HT1080 (cell line): Measurements from ENCODE around the gene ISOC2. TPM values are rescaled to one million over a fixed set of nuclear protein-coding genes. Genes with fewer than 3 reads are reported as not detected.
A peak's percentile ranks its signal among the peaks of the same experiment; 100 is the strongest.
"Not testable (repeated sequence)": the region's sequence is repeated elsewhere in the genome, so short reads cannot be mapped to it uniquely, and the experiment has no call there.

ENCODE experiments used
- DNase-seq: peaks from one replicate; pipeline ENCODE4 v3.0.0-alpha.2; 2015; ENCODE audit warnings: low read depth
- total RNA-seq: library from RNA; depleted of rRNA; stranded (reverse); fragments of >200 nt; shearing (Covaris generic); gene quantifications from 2 replicates; pipeline ENCODE4 v1.2.3, GENCODE V29; 2014

Gene ISOC2
- total RNA-seq, 1 experiment from 2014 or later = 89.8 TPM

DNA sequence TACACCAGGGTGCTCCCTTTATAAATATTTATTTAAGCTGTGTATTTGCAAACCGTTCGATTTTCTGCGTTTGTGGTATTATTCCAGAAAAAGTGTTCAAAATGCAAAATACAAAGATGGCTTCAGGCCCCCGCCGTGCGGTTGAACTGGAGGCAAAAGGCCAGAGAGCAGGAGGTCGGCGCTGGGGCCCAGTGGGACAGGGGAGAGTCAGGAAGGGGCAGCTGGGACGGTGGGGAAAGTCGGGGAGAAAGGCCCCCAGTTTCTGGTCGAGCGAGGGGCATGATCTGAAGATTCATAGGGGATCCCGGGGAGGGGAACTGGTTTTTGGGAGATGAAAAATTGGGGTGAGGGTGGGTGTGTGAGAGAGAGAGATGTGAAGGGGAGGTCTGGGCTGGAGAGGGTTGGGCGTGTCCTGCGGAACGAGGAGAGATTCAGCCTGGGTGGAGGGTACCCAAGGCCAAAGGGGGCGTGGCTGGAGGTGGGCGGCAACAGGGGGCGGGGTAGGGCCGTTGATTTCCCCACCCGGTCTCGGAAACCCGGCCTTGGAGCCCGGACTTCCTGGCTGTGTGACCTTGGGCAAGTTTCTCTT, 678 bp downstream of the ISOC2 start:
- peak; percentile 28 for DNase-seq

DNA sequence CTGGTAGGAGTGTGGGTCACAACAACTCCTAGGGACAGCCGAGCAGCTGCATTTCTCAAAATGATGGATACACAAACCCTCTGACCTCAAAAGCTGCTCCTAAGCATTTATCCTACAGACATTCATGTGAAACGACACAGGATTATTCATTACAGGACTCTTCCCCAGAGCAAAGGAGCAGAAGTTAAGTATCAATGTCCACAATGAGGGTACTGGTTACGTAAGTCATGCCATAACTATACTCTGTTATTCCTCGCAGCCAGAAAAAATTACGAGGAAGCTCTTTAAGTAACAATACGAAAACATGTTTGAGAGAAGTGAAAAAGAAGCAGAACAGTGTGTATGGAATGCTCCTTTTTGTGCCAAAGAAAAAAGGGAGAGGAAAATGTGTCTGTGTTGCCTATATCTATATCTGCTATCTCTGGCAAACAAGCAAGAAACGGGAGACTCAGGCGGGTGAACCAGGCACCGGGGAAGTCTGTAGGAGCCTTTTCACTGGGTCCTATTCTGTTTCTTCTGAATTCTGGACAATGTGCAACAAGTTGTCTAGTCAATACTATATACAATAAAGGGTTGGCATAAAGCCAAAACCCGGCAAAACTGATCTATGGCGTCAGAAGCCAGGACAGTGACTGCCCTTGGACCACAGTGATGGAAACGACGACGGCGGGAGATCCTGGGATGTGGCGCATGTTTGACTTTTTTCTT, 1.3 kb downstream of the ISOC2 start:
- no peak for DNase-seq

DNA sequence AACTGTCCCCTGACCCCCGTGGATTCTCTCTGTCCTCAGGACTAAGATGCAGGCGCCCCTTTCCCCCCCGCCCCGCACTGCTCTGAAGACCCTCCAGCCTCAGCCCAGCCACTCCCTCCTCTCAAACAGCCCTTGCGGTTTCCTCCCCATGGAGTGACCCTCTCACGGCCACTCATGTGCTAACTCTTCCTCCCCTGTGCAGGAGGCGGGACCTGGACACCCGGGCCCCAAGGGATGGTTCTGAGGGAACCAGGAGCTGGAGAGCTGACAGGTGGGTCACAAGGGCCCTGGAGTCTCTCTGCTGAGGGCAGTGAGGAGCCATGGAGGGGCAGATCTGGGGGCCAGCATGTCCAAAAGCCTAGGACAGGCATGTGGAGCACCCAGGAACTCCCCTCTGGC, 1.9 kb downstream of the ISOC2 start:
- DNase-seq = no peak

DNA sequence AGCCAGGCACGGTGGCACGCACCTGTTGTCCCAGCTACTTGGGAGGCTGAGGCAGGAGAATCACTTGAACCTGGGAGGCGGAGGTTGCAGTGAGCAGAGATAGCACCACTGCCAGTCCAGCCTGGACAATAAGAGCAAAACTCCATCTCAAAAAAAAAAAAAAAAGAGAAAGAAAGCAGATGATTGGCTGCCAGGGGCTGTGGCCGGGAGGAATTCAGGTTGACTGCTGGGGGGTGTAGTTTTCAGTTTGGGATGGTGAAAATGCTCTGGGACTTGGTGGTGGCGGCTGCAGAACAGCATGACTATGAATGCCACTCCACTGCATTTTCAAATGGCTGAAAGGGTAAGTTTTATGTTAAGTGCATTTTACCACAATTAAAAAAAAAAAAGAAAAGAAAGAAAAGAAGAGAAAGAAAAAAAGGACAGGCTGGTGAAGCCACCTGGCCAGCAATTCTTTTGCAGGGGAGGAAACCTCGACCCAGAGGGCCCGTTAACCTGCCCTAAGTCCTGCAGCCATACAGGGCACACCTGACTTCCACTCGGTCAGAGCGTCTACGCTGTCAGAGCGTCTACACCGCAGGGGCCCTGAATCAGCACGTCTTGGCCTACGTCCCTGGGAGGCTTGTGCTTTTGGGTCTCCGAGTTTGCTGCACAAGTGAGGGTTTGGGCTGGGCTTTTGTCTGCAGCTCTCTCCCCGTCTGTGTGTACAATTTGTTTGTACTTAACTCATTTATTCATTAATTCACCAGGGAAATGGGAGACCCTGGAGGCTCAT, 3.6 kb downstream of the ISOC2 start:
- no peak for DNase-seq

DNA sequence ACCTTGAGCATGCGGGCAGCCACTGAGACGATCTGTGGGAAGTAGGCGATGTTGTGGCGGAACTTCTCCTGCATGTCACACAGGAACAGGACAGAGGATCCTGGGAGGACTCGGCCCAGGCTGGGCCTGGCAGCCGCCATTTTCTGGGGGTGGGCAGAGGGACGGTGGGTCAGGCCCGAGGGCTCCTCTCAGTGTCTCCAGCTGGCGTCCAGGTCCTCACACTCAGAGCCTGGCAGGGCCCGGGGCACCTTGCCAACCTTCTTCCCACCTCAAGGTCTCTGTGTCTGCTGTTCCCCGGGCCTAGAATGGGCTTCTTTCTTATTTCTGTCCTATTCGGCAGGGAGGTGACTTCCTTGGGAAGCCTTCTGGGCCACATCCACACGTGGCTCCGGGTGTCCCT, 5.1 kb downstream of the ISOC2 start:
- no peak for DNase-seq

DNA sequence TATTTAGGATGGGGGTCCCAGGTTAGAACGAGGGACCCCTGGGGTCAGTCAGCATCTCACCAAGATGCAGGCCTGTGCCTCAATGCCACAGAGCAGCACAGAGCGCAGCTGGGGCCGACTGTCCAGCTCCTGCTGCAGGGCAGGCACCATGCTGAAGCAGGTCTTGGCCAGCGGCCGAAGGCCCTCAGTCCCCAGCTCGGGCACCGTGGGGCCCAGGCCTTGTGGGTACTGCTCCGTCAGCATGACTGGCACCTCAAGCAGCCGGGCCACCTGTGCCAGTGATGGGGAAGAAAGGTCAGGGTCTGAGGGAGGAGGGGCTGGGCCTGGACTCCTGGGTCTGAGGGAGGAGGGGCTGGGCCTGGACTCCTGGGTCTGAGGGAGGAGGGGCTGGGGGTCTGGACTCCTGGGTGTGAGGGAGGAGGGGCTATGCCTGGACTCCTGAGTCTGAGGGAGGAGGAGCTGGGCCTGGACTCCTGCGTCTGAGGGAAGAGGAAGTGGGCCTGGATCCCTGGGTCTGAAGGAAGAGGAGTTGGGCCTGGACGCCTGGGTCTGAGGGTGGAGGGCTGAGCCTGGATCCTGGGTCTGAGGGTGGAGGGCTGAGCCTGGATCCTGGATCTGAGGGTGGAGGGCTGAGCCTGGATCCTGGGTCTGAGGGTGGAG, 5.7 kb downstream of the ISOC2 start:
- no peak for DNase-seq

DNA sequence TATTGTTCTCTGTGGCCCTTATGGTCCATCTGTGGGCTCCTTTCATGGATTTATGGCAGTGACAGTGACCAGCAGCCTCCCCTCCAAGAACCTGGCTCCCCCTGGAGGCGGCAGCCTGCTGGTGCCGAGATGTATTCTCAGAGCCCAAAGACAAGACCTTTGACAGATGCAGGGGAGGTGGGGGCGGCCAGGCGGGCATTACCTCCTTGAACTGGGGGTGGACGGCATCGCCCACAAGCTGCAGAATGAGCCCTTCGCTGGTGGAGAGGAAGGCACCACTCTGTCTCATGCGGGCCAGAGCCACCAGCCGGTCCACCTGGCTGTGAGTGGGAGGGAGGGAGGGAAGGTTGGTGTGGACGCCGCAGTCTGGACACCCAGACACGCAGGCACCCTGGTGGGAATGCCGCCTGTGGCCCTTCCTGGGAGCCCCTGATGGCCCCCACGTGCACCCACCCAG, 6.6 kb downstream of the ISOC2 start:
- DNase-seq = no peak

DNA sequence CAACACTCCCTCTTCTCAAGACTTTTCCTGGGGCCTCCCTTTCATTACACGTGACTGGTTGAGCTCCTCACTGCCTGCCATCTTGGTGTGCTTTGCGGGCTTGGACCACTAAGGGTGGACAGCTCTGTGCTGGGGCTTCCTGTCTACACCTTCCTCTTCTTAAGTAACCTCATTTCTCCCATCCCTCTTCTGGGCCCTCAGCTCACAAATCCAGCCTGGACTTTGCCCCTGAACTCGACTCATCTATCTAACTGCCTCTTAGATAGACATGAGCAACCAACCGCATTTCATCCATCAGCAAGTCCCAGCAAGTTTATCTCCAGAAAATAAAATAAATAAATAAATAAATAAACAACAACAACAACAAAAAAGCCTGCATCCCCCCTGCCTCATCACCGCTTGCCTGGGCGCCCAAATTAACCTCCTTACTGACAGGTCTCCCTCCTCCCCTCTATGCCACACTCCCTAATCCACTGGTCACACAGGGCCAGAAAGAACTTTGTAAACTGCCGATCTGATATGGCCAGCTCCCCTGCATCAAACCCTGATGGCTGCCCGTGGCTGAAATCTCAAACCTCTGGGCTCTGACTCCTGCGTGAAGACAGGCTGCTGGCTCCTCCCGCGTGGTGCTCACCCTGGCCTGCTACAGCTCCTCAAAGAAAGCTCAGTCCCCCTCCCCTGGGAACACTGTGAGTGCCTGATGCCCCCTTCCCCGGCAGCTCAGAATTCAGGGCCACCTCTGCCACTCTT, 7.8 kb downstream of the ISOC2 start:
- no peak for DNase-seq

DNA sequence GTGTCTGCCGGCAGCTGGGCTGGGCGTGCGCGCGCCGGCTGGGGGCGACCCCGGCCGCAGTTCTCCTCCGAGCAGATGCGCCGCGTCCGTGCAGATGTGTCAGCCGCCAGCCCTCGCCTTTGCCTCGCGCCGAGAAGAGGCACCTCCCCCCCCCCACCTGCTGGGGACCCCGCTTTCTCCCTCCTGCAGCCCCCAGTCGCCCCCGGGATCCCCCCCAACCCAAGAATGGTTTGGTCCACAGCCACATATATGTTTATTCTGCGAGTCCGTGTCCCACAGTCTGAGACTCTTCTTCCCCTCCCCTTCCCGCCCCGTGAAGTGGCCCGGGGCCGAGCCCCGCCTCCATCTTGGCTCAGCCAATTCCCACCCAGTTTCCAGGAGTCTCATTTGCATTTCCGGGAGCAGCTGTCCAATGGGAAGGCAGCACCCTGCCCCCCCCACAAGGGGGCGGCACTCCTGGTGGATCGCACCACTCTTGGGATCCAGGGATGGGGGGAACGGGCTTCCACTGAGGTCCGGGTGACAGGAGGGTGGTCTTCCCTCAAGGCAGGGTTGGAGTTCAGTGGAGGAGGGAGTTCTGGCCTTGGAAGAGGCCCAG, 8.6 kb downstream of the ISOC2 start:
- no peak for DNase-seq

DNA sequence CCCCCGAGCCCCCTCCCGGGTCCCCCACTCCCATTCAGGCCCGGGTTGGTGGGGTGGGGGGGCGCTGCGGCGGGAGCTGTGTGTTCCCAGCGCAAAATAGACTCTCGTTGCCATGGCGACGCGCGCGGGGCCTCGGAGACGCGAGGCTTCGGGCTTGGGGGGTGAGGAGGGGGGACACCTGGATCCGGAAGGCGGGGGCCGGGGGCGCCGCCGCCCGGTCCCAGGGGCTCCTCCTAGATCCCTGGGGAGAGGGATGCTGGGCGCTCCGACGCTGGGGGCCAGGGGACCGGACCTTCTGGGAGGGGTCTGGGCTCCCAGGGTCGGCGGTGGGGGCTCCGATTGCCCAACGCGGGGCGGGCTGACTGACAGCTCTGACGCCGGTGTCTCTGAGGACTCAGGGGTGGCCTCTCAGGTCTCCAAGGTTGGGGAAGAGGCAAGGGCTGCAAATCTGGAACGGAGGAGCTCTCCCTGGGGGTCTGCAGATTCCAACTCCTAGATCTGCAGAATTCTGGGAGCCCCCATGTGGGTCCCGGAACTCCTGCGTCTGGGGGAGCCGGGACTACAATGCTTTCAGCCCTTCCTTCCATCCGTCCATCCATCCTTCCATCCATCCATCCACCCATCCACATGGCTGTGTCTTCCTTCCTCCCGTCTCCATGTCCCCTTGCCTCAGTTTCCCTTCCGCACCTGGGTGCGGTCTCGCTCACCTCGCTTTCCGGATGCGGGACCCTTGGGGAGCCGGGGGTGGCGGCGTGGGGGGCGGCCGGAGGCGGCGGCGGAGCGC, 9.3 kb downstream of the ISOC2 start:
- no peak for DNase-seq

DNA sequence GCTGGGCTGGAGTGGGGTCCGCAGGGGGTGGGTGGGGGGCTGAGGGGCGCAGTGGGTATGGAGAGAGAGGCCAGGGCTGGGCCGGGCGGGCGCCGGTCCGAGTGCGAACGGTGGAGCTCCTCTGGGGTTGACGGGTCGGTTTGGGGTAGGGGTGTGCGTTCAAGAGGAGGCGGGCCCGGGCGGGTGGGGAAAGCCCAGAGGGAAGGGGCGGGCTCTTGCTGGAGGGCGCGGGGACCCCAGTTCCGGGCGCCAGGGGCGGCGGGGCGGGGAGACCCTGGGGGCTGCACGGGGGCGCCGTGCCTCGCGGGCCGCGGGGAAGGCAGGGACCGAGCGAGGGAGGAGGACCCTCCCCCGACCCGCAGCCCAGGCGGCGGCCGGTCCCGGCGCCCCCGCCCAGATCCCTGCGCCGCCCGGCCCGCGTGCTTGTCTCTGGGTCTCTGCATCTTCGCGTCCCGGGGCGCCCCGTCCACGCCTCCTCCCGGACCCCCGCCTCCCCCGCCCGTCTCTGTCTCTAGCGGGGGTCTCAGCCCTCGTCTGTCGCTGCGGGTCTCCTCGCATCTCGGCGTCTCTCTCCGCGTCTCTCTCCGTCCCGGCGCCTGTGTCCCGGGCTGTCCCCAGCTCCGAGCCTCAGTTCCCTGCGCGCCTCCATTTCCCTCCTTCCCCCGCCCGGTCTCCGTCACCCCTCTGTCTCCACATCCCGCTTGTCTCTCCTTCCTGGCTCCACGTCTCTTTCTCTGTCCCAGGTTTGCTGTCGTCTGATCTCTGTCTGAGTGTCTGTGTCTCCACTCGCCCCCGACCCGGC, 10.1 kb downstream of the ISOC2 start:
- DNase-seq = no peak

DNA sequence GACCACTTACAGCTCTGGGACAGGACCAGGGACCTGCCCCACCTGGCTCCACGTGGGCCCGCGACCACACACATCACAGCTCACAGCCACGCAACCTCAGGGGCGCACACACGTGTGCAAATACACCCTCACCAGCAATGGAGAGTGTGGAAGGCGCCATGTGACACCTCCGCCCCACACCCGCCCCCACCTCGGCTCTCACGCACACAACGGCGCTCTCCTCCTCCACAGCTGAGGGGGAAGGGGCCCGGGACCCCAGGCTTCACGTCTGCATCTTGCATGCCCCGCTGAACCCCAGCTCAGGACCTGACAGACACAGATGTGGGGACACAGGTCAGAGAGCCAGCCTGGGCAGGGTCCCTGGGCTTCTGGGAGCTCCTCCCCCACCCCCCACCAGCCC, 12.0 kb downstream of the ISOC2 start:
- no peak for DNase-seq

DNA sequence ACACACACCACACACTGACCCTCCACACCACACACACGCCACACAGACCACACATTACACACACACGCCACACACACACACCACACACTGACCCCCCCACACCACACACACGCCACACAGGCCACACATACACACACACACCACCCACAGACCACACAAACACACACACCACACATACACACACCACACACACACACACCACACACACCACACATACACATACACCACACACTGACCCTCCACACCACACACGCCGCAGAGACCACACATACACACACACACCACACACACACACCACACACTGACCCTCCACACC, 13.3 kb downstream of the ISOC2 start:
- not testable (repeated sequence) for DNase-seq

DNA sequence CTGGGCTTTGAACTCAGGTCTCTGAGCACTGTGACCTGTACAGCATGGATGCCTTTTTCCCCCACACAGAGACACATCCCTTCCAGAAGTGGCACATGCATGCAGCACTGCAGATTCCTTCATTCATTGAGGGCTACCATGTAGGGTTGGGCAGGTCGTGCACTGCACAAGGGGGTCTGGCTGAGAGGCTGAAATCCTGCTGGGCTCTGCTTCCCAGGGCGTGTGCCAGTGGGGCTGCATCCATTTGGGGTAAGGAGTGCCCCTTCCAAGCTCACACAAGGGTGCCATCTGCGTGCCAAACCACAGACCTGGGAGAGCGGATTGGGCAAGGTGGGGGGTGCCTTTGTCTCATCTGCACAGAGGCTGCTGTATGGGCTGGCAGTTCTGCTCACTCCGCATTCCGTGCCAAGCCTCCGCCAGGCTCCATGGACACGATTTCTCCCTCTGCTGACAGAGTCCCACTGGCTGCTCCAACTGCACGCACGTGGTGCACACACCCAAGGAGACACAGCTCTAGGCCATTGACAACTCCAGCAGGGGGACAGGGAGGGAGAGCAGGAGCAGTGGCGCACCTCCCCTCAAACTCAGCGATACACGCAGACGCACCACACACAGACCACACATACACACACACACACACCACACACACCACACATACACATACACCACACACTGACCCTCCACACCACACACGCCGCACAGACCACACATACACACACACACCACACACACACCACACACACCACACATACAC, 13.8 kb downstream of the ISOC2 start:
- DNase-seq = peak; percentile 36

DNA sequence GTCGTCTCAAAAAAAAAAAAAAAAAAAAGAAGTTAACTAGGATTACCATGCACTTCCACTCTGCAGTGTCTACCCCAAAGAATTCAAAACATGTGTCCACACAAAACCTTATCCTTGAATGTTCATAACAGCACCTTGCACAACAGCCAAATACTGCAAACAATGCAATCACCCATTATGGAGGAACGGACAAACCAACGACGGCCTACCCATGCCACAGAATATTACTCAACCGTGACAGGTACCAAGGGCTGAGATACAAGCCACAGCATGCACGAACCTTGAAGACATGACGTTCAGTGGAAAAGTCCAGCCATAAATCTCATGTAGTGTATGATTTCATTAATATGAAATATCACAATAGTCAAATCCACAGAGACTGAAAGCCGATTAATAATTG, 15.4 kb downstream of the ISOC2 start:
- no peak for DNase-seq

DNA sequence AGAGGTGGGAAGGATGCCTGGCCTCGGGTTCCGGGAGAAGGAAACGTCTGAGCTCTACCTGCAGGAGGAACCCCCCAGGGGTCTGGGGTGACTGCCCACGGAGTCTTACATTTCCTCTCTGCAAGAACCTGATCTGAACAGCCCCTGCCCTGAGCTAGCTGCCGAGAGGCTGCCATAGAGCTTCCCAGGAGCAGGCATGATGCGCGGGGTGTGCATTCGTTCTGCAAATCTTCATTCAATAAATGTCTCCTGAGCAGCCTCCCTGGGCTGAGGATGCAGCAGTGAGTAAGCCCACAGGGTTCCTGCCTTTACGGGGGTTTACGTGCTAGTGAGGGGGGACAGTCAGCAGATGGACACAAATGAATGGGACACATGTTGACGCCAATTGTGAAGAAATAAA, 16.8 kb downstream of the ISOC2 start:
- no peak for DNase-seq

DNA sequence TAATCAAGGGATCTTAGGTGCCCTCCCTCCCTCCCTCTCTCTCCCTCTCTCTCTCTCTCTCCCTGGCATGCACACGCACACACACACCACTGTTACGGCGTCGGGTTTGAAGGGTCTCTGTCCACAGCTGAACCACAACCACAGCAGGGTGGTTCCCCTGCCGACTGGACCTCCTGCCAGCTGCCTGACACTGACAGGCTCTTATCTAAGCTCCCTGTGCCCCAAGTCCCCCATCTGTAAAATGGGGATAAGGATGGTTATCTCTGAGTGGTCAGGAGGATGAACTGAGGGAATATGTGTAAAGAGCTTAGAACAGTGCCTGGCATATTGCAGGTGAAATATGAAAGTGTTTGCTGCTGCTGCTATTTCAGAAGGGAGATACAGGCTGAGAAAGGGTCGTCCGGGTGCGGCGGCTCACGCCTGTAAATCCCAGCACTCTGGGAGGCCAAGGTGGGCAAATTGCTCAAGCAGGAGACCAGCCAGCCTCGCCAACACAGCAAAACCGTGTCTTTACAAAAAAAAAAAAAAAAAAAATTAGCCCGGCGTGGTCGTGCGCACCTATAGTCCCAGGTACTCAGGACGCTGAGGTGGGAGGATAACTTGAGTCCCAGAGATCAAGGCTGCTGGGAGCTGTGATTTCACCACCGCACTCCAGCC, 17.5 kb downstream of the ISOC2 start:
- no peak for DNase-seq
